Measurements from ENCODE around the gene ANKDD1A.
A peak's percentile ranks its signal among the peaks of the same experiment; 100 is the strongest.

The ANKDD1A gene

GRCh38 chr15:64949383-64950186 lies 37.9 kb downstream of the ANKDD1A start:
- no peak for DNase-seq
- in situ Hi-C loops (cut with MboI; ENCODE audit: low pct_unique_long_range_greater_than_20kb, low sequenced_read_pairs), result no loop called here

- in situ Hi-C loops (cut with MboI; ENCODE audit: low pct_unique_long_range_greater_than_20kb, low sequenced_read_pairs), result no loop called here
- DNase-seq, result peak; percentile 41
Observed at GRCh38 chr15:64950888-64951287, 39.2 kb downstream of the ANKDD1A start.

- no peak for DNase-seq
- in situ Hi-C loops (cut with MboI; ENCODE audit: low pct_unique_long_range_greater_than_20kb, low sequenced_read_pairs), result no loop called here
Observed at GRCh38 chr15:64951777-64952418, 40.2 kb downstream of the ANKDD1A start.

- DNase-seq, result no peak
- in situ Hi-C loops (cut with MboI; ENCODE audit: low pct_unique_long_range_greater_than_20kb, low sequenced_read_pairs), result no loop called here
Observed at GRCh38 chr15:64954395-64954794, 42.7 kb downstream of the ANKDD1A start.

- in situ Hi-C loops (cut with MboI; ENCODE audit: low pct_unique_long_range_greater_than_20kb, low sequenced_read_pairs), result no loop called here
- DNase-seq, result no peak
Observed at GRCh38 chr15:64959128-64959527, 47.4 kb downstream of the ANKDD1A start.

GRCh38 chr15:64960153-64960552 lies 48.5 kb downstream of the ANKDD1A start:
- no peak for DNase-seq
- in situ Hi-C loops (cut with MboI; ENCODE audit: low pct_unique_long_range_greater_than_20kb, low sequenced_read_pairs), result no loop called here

- in situ Hi-C loops (cut with MboI; ENCODE audit: low pct_unique_long_range_greater_than_20kb, low sequenced_read_pairs), result no loop called here
- DNase-seq, result no peak
Observed at GRCh38 chr15:64961013-64961412, 49.3 kb downstream of the ANKDD1A start.

- no peak for DNase-seq
- in situ Hi-C loops (cut with MboI; ENCODE audit: low pct_unique_long_range_greater_than_20kb, low sequenced_read_pairs), result no loop called here
Observed at GRCh38 chr15:64969401-64969800, 57.7 kb downstream of the ANKDD1A start.

GRCh38 chr15:64970698-64971097 lies 59.0 kb downstream of the ANKDD1A start:
- no peak for DNase-seq
- in situ Hi-C loops (cut with MboI; ENCODE audit: low pct_unique_long_range_greater_than_20kb, low sequenced_read_pairs), result no loop called here

GRCh38 chr15:64975390-64975789 lies 63.7 kb downstream of the ANKDD1A start:
- DNase-seq, result no peak
- in situ Hi-C loops (cut with MboI; ENCODE audit: low pct_unique_long_range_greater_than_20kb, low sequenced_read_pairs), result no loop called here

GRCh38 chr15:64979252-64979710 lies 67.6 kb downstream of the ANKDD1A start:
- no peak for DNase-seq

GRCh38 chr15:64981812-64982431 lies 70.2 kb downstream of the ANKDD1A start:
- in situ Hi-C loops (cut with MboI; ENCODE audit: low pct_unique_long_range_greater_than_20kb, low sequenced_read_pairs), result no loop called here
- no peak for DNase-seq

More at GRCh38 chr15:64979252-64979710, 67.6 kb downstream of the ANKDD1A start:
- in situ Hi-C loops (cut with MboI; ENCODE audit: low pct_unique_long_range_greater_than_20kb, low sequenced_read_pairs), result no loop called here

GRCh38 chr15:64982472-64982871 lies 70.8 kb downstream of the ANKDD1A start:
- no peak for DNase-seq
- in situ Hi-C loops (cut with MboI; ENCODE audit: low pct_unique_long_range_greater_than_20kb, low sequenced_read_pairs), result no loop called here

GRCh38 chr15:64985366-64986033 lies 73.8 kb downstream of the ANKDD1A start:
- in situ Hi-C loops (cut with MboI; ENCODE audit: low pct_unique_long_range_greater_than_20kb, low sequenced_read_pairs), result no loop called here
- peak; percentile 74 for DNase-seq

- no peak for DNase-seq
- in situ Hi-C loops (cut with MboI; ENCODE audit: low pct_unique_long_range_greater_than_20kb, low sequenced_read_pairs), result no loop called here
Observed at GRCh38 chr15:64987136-64987535, 75.4 kb downstream of the ANKDD1A start.

- in situ Hi-C loops (cut with MboI; ENCODE audit: low pct_unique_long_range_greater_than_20kb, low sequenced_read_pairs), result no loop called here
Observed at GRCh38 chr15:64989416-64990167, 77.9 kb downstream of the ANKDD1A start, which contains the start of gene SPG21. TSS of gene SPG21 (minus strand) at chr15:64989914. CDS start at chr15:64983569, 6,345 bp downstream.

GRCh38 chr15:64990168-64990470 lies 78.4 kb downstream of the ANKDD1A start:
- in situ Hi-C loops (cut with MboI; ENCODE audit: low pct_unique_long_range_greater_than_20kb, low sequenced_read_pairs), result no loop called here
- DNase-seq, result no peak

More at GRCh38 chr15:64989416-64990167, 77.9 kb downstream of the ANKDD1A start, which contains the start of gene SPG21:
- peak; percentile 99 for DNase-seq

GRCh38 chr15:64991536-64992135 lies 79.9 kb downstream of the ANKDD1A start:
- DNase-seq, result no peak
- in situ Hi-C loops (cut with MboI; ENCODE audit: low pct_unique_long_range_greater_than_20kb, low sequenced_read_pairs), result no loop called here

- DNase-seq, result no peak
- in situ Hi-C loops (cut with MboI; ENCODE audit: low pct_unique_long_range_greater_than_20kb, low sequenced_read_pairs), result no loop called here
Observed at GRCh38 chr15:64993290-64993689, 81.6 kb downstream of the ANKDD1A start.

All from KBM-7 (cell line).